ENCODE data around the gene ATG12. TPM values are rescaled to one million over a fixed set of nuclear protein-coding genes. Genes with fewer than 3 reads are reported as not detected.
A peak's percentile ranks its signal among the peaks of the same experiment; 100 is the strongest.

Gene ATG12
- polyA plus RNA-seq, 1 of the 3 experiments (the other 2 are of a cell fraction) = 29.1 TPM

DNA sequence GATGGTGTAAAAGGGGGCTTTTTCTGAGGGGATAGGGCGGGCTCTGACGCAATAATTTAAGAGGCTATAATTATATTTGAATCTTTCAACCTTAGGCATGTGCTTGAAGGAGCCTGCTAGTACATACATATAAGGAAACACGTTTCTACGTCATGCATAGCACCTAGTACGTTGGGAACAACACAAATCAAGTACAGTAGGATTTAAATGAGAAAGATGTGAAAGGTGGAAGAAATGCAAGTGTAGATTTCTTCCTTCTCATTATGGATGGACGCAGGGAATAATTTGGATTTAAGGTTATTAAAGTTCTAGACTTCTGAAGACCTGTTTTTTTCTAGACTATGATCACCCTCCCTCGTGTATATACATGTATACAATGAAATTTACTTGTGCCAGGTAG is 24.0 kb downstream of the ATG12 start:
- Histone ChIP-seq H3K9ac (no peak overlapping the region), H3F3A (replicated peaks; ENCODE audit: insufficient read depth) (no peaks in the 10 kb centered on the region), H3K36me3 (replicated peaks in 1 of 2; ENCODE audit: control insufficient read depth in 1 of 2, insufficient read depth in 2 of 2, low read length in 1 of 2) (no peaks in the 10 kb centered on the region), H3K27ac (ENCODE audit: low read depth in 2 of 2, low read length in 1 of 2) (no peak overlapping the region), H3K4me1 (ENCODE audit: control insufficient read depth in 1 of 2, insufficient read depth in 2 of 2, low read depth in 1 of 2, low read length in 1 of 2) (peaks cover 0 to 13% of the 10 kb centered on the region in 2 experiments; a peak in 1 of 4 replicates), H4K20me1 (ENCODE audit: insufficient read depth) (no peaks in the 10 kb centered on the region), H2AFZ (ENCODE audit: low read depth) (no peak overlapping the region), H3K9me2 (no peaks in the 10 kb centered on the region), H3K79me2 (ENCODE audit: insufficient read depth) (no peaks in the 10 kb centered on the region), H3K9me3 (no peaks in the 10 kb centered on the region), H3K27me3 (ENCODE audit: insufficient read depth) (peaks cover 35% of the 10 kb centered on the region), H3K4me2 (no peak overlapping the region), H3K4me3 (ENCODE audit: low read depth in 2 of 2, low read length in 1 of 2) (no peak overlapping the region)
- ChIA-PET POLR2A (interaction anchor here (0.8 kb wide), 1 partner anchor 243 kb away, joined by 3 read pairs; no protein-coding TSS in a partner anchor), CTCF (interaction anchor here (1.2 kb wide), 1 partner anchor 10 kb away, joined by 3 read pairs; no protein-coding TSS in a partner anchor)
- no peak for DNase-seq
- 78% methylated on average over 7 of the region's 7 CpGs for WGBS (ENCODE audit: low lambda C conversion rate)
- TF ChIP-seq, protein P1, sequence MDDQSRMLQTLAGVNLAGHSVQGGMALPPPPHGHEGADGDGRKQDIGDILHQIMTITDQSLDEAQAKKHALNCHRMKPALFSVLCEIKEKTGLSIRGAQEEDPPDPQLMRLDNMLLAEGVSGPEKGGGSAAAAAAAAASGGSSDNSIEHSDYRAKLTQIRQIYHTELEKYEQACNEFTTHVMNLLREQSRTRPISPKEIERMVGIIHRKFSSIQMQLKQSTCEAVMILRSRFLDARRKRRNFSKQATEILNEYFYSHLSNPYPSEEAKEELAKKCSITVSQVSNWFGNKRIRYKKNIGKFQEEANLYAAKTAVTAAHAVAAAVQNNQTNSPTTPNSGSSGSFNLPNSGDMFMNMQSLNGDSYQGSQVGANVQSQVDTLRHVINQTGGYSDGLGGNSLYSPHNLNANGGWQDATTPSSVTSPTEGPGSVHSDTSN (IDR thresholded peaks at IDR 0.05) = no peak
- no peak for TF ChIP-seq TAF1 (IDR thresholded peaks at IDR 0.05; ENCODE audit: borderline replicate concordance, low read depth, low read length)
- TF ChIP-seq GATA2 (CRISPR knock-in tag; IDR thresholded peaks at IDR 0.05) = no peak
- TF ChIP-seq FOXM1 (IDR thresholded peaks at IDR 0.05; ENCODE audit: low read depth) = no peak
- no peak for TF ChIP-seq CHD2 (IDR thresholded peaks at IDR 0.05; ENCODE audit: low read length, partially characterized antibody)
- TF ChIP-seq RCOR1 (IDR thresholded peaks at IDR 0.05; ENCODE audit: low read length) = no peak
- TF ChIP-seq ELF1 (IDR thresholded peaks at IDR 0.05) = no peak
- TF ChIP-seq GABPA (IDR thresholded peaks at IDR 0.05; ENCODE audit: low read depth) = no peak
- TF ChIP-seq, protein P2, sequence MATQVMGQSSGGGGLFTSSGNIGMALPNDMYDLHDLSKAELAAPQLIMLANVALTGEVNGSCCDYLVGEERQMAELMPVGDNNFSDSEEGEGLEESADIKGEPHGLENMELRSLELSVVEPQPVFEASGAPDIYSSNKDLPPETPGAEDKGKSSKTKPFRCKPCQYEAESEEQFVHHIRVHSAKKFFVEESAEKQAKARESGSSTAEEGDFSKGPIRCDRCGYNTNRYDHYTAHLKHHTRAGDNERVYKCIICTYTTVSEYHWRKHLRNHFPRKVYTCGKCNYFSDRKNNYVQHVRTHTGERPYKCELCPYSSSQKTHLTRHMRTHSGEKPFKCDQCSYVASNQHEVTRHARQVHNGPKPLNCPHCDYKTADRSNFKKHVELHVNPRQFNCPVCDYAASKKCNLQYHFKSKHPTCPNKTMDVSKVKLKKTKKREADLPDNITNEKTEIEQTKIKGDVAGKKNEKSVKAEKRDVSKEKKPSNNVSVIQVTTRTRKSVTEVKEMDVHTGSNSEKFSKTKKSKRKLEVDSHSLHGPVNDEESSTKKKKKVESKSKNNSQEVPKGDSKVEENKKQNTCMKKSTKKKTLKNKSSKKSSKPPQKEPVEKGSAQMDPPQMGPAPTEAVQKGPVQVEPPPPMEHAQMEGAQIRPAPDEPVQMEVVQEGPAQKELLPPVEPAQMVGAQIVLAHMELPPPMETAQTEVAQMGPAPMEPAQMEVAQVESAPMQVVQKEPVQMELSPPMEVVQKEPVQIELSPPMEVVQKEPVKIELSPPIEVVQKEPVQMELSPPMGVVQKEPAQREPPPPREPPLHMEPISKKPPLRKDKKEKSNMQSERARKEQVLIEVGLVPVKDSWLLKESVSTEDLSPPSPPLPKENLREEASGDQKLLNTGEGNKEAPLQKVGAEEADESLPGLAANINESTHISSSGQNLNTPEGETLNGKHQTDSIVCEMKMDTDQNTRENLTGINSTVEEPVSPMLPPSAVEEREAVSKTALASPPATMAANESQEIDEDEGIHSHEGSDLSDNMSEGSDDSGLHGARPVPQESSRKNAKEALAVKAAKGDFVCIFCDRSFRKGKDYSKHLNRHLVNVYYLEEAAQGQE (IDR thresholded peaks at IDR 0.05; ENCODE audit: low read depth, low read length) = no peak

DNA sequence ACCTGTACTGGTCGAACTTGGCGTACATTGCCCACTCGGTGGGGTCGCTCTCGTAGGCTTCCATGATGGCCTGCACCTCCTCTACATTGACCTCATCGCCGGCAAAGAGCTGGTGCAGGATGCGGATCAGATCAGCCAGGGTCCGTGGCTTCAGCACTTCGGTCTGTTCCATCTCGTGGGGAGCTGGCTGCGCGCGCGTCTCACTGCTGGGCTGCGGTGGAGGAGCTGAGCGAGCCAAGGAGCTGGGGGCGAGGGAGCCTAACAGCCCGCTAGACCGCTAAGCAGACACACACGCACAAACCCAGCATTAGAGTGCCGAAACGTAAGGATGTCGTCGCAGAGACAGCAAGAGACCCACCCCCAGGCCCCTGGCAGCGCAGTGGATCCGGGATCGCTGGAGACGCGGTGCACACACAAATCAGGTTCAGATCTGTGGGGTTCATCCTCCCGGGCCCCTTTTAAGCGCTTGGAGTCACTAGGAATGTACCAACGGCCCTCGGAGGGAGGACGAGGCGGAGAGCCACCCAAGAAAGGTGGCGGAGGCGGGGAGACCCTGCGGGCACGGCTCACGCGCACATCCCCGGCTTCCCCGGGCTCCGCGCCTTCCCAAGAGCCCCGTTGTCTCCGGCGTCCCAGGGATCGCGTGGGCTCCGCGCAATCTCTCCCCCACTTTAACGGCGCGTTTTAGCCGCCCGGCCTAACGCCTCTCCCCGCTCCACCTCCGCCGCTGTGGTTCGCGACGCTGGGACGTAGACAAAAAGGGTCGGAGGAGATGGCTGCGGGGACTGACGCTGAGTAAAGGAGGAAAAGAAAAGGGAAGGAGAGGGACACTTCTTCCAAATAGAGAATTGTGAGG is 24.9 kb downstream of the ATG12 start, which contains the start of gene CDO1:
Gene CDO1 (minus strand): TSS at position 434 of the 856 bp plus-strand sequence. CDS start 262 bp downstream, at position 172.
- H3K79me2 ChIP-seq (ENCODE audit: insufficient read depth) = no peaks in the 10 kb centered on the region
- peak within 1 kb of the TSS in 1 of 2 experiments; percentile 69; a peak in 1 of 4 replicates for H3K27ac ChIP-seq (ENCODE audit: low read depth in 2 of 2, low read length in 1 of 2)
- no peaks in the 10 kb centered on the region for H4K20me1 ChIP-seq (ENCODE audit: insufficient read depth)
- WGBS (ENCODE audit: low lambda C conversion rate) = 22% methylated on average over 42 of the region's 69 CpGs
- peaks cover 2% of the 10 kb centered on the region for H3F3A ChIP-seq (replicated peaks; ENCODE audit: insufficient read depth)
- POLR2A ChIA-PET = interaction anchor here (0.5 to 0.8 kb wide), 2 partner anchors 40 to 242 kb away, joined by 3 to 4 read pairs; no protein-coding TSS in a partner anchor
- no peaks in the 10 kb centered on the region for H3K36me3 ChIP-seq (replicated peaks in 1 of 2; ENCODE audit: control insufficient read depth in 1 of 2, insufficient read depth in 2 of 2, low read length in 1 of 2)
- no peak within 1 kb of the TSS; the same call in 1 of the 2 replicates for H3K9ac ChIP-seq
- peaks cover 35% of the 10 kb centered on the region for H3K27me3 ChIP-seq (ENCODE audit: insufficient read depth)
- H3K9me2 ChIP-seq = no peaks in the 10 kb centered on the region
- DNase-seq = peak; percentile 85
- H3K9me3 ChIP-seq = no peaks in the 10 kb centered on the region
- peak within 1 kb of the TSS; percentile 54 to 55 for H3K4me3 ChIP-seq (ENCODE audit: low read depth in 2 of 2, low read length in 1 of 2)
- CTCF ChIA-PET = interaction anchor here (1.3 to 2.4 kb wide), 3 partner anchors 15 to 252 kb away, joined by 4 to 11 read pairs (median 11); no protein-coding TSS in a partner anchor
- peak within 1 kb of the TSS; percentile 80 for H3K4me2 ChIP-seq
- peaks cover 0 to 13% of the 10 kb centered on the region in 2 experiments; a peak in 2 of 4 replicates for H3K4me1 ChIP-seq (ENCODE audit: control insufficient read depth in 1 of 2, insufficient read depth in 2 of 2, low read depth in 1 of 2, low read length in 1 of 2)
- peak within 1 kb of the TSS; percentile 84 for H2AFZ ChIP-seq (ENCODE audit: low read depth)
- no peak for TF ChIP-seq SMC3 (IDR thresholded peaks at IDR 0.05; ENCODE audit: low read depth, low read length)
- no peak for TF ChIP-seq RCOR1 (IDR thresholded peaks at IDR 0.05; ENCODE audit: low read length)
- TF ChIP-seq CHD2 (IDR thresholded peaks at IDR 0.05; ENCODE audit: low read length, partially characterized antibody) = no peak
- TF ChIP-seq, protein P3, sequence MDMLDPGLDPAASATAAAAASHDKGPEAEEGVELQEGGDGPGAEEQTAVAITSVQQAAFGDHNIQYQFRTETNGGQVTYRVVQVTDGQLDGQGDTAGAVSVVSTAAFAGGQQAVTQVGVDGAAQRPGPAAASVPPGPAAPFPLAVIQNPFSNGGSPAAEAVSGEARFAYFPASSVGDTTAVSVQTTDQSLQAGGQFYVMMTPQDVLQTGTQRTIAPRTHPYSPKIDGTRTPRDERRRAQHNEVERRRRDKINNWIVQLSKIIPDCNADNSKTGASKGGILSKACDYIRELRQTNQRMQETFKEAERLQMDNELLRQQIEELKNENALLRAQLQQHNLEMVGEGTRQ (IDR thresholded peaks at IDR 0.05; ENCODE audit: borderline replicate concordance, low read depth, low read length) = no peak
- no peak for TF ChIP-seq FOXM1 (IDR thresholded peaks at IDR 0.05; ENCODE audit: low read depth)
- TF ChIP-seq MEF2A (IDR thresholded peaks at IDR 0.05; ENCODE audit: borderline replicate concordance, low read depth) = no peak
- TF ChIP-seq FOSL2 (IDR thresholded peaks at IDR 0.05; ENCODE audit: borderline replicate concordance, low read depth) = no peak
- TF ChIP-seq POLR2AphosphoS5 (IDR thresholded peaks at IDR 0.05; ENCODE audit: low read depth, low read length) = peak; percentile 68
- no peak; the same call in 1 of the 2 replicates for TF ChIP-seq FOXJ3 (CRISPR knock-in tag; IDR thresholded peaks at IDR 0.05)
- TF ChIP-seq GATA2 (CRISPR knock-in tag; IDR thresholded peaks at IDR 0.05) = 0 out of 2 replicates have a peak, but pooled peaks have one; percentile 20

Measured in SK-N-SH (cell line).